Sigmoid colon (tissue), 7 donors: ENCODE data around the gene INF2. TPM values are rescaled to one million over a fixed set of nuclear protein-coding genes. Genes with fewer than 3 reads are reported as not detected.

ENCODE experiments used
- DNase-seq: peaks from one replicate; pipeline ENCODE4 v3.0.0-alpha.2; 2019
- H3K27ac ChIP-seq, 4 donors: fragments of 200-600 bp; sonication (generic); one replicate each; pipeline ENCODE4 v1.5.1; 2016 to 2019; ENCODE audit warnings: mild to moderate bottlenecking in 1 of 4
- H3K27me3 ChIP-seq, 3 donors: fragments of 200-600 bp; sonication (generic); one replicate each; pipeline ENCODE4 v1.5.1; 2019; ENCODE audit warnings: mild to moderate bottlenecking in 1 of 3
- H3K36me3 ChIP-seq, 4 donors: fragments of 200-600 bp; sonication (generic); one replicate each; pipeline ENCODE4 v1.5.1; 2016 to 2019
- H3K4me1 ChIP-seq, 4 donors: fragments of 200-600 bp; sonication (generic); one replicate each; pipeline ENCODE4 v1.5.1; 2017 to 2019
- H3K4me3 ChIP-seq, 4 donors: fragments of 200-600 bp; sonication (generic); one replicate each; pipeline ENCODE4 v1.5.1; 2017 to 2019; ENCODE audit warnings: mild to moderate bottlenecking in 2 of 4, moderate library complexity in 1 of 4
- H3K9me3 ChIP-seq, 4 donors: fragments of 200-600 bp in 3 of 4; sonication (generic) in 3 of 4; one replicate each; pipeline versions ENCODE4 v1.5.1 to v1.6.1; 2013 to 2019
- CTCF ChIP-seq, 4 experiments: fragments of 450-650 bp in 3 of 4; fragments of 200-600 bp in 1 of 4; IDR thresholded peaks; one replicate each; pipeline ENCODE4 v1.5.1; 2016 to 2019; ENCODE audit warnings: antibody characterized with exemption in 4 of 4, mild to moderate bottlenecking in 3 of 4, moderate library complexity in 2 of 4
- EP300 ChIP-seq, 4 donors: sonication (generic); formaldehyde crosslinking; IDR thresholded peaks; one replicate each; pipeline ENCODE4 v1.6.1; 2017; ENCODE audit warnings: antibody characterized with exemption in 4 of 4
- POLR2A ChIP-seq, 2 donors: fragments of 450-650 bp; IDR thresholded peaks; one replicate each; pipeline ENCODE4 v1.6.1; 2016; ENCODE audit warnings: antibody characterized with exemption in 2 of 2, mild to moderate bottlenecking in 2 of 2, moderate library complexity in 2 of 2
- POLR2AphosphoS5 ChIP-seq, 4 donors: sonication (generic); formaldehyde crosslinking; IDR thresholded peaks; one replicate each; pipeline ENCODE4 v1.6.1; 2017; ENCODE audit warnings: antibody characterized with exemption in 4 of 4
- WGBS, 2 donors: extraction: QIAGEN DNeasy Blood & Tissue Kit; methylation state at CpG; one replicate each; pipeline ENCODE4 v1.1.7; 2013; 5-methylcytosine and 5-hydroxymethylcytosine counted together
- intact Hi-C: fragments of 100-400 bp; cut with DNase I; formaldehyde crosslinking; loops from one replicate; pipeline ENCODE4 v1.15.1; 2023
- polyA plus RNA-seq, 3 donors: library from polyadenylated mRNA; stranded (reverse); fragments of 200-250 nt; gene quantifications; one replicate each; pipeline ENCODE4 v1.2.3, GENCODE V29; 2013
- total RNA-seq, 4 donors: library from RNA; depleted of rRNA; stranded (reverse); fragments of >200 nt; gene quantifications; one replicate each; pipeline ENCODE4 v1.1.0, GENCODE V29; 2016
- donor health status: healthy with polysubstance abuse.
- donor health status: Bipolar disorder and iron deficiency.
- donor health status: healthy.

Gene INF2
- total and polyA plus RNA-seq, 7 donors = 26.3 to 169 (median 67.0) TPM

DNA sequence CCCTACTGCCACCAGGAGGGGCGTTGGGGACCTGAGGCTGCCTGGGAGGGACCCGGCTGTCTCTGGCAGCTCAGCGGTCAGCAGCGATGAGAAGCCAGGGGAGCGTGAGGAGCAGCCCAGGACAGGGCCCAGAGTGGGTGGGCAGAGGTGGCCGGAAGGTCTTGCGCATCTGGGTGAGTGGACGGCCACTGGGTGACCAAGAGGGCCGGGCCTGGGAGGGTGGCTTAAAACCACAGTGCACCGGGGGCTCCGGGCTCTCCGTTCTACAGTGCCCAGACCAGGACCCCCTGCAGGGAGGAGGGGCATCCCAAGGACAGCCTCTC, 10.0 kb downstream of the INF2 start:
- TF ChIP-seq POLR2AphosphoS5 (IDR thresholded peaks at IDR 0.05) = no peak
- no peak for TF ChIP-seq POLR2A (IDR thresholded peaks at IDR 0.05)
- no peak for TF ChIP-seq EP300 (IDR thresholded peaks at IDR 0.05)
- no peak for TF ChIP-seq CTCF (IDR thresholded peaks at IDR 0.05)
- Histone ChIP-seq H3K9me3 (no peaks in the 10 kb centered on the region), H3K27me3 (no peaks in the 10 kb centered on the region), H3K27ac (peak overlapping the region; percentile 67 to 90 (median 76)), H3K4me1 (peaks cover 0 to 65% (median 64%) of the 10 kb centered on the region in 4 donors), H3K4me3 (peak overlapping the region in 3 of 4 donors; percentile 6 to 20 (median 19)), H3K36me3 (peaks cover 12 to 38% (median 24%) of the 10 kb centered on the region in 4 donors)
- intact Hi-C loops = no loop called here
- 90 to 93% methylated on average over 12 of the region's 12 CpGs for WGBS, 2 donors
- no peak for DNase-seq

DNA sequence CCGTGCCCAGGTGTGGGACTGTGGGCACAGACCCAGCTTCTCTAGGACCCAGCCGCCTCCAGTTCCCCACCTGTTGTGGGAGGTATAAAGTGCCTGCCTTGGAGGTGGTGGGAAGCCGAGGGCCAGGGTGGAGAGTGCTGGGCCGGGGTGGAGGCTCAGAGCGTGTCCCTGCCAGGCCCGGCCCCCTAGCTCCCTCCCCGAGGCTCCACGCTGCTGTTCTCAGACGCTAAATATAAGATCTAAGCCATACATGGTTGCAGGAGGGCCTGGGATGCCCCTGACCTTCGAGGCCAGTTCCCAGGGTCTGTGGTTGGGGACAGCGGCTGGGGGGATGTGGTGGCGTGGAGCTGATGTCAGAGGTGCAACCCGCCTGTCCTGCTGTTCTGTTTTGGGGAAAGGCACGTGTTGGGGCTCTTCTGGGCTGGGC, 10.8 kb downstream of the INF2 start:
- Histone ChIP-seq H3K36me3 (peaks cover 13 to 45% (median 25%) of the 10 kb centered on the region in 4 donors), H3K27me3 (no peaks in the 10 kb centered on the region), H3K9me3 (no peaks in the 10 kb centered on the region), H3K4me3 (peak overlapping the region in 3 of 4 donors; percentile 9 to 20 (median 19)), H3K27ac (peak overlapping the region; percentile 67 to 90 (median 76)), H3K4me1 (peaks cover 0 to 56% (median 55%) of the 10 kb centered on the region in 4 donors)
- intact Hi-C loops = loop anchor here (10.0 kb wide), 1 partner anchor 1915 kb away; no protein-coding TSS in a partner anchor
- TF ChIP-seq CTCF (IDR thresholded peaks at IDR 0.05) (no peak), POLR2A (IDR thresholded peaks at IDR 0.05) (no peak)
- DNase-seq = no peak
- 77 to 84% methylated on average over 14 of the region's 14 CpGs for WGBS, 2 donors

DNA sequence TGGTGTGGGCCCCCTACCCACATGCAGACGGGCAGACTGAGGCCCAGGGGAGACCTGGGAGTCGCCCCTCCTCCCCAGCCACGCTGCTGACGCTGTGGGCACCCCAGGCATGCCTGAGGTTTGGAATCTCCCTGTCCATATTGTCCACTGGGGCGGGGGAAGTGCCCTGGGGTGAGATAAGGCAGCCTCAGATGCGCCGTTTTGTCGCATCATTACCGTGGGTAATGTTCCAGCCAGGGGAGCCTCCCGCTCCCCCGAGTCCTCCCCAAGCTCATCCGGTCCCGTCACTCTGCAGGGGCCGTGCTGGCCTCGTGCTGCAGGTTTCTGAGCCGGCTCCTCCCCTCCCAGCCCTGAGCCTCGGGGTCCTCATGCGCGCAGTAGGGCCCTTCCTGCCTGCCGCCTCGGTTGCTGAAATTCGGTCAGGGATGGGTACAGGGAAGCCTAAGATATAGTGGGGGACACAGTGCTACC, 11.4 kb downstream of the INF2 start:
- H3K27me3 ChIP-seq = no peaks in the 10 kb centered on the region
- H3K4me1 ChIP-seq = peaks cover 0 to 51% (median 50%) of the 10 kb centered on the region in 4 donors
- peaks cover 13 to 50% (median 27%) of the 10 kb centered on the region in 4 donors for H3K36me3 ChIP-seq
- intact Hi-C loops = loop anchor here (10.0 kb wide), 1 partner anchor 1916 kb away; no protein-coding TSS in a partner anchor
- no peak for DNase-seq
- no peaks in the 10 kb centered on the region for H3K9me3 ChIP-seq
- no peak overlapping the region for H3K4me3 ChIP-seq
- 80 to 88% methylated on average over 22 of the region's 22 CpGs for WGBS, 2 donors
- peak overlapping the region; percentile 31 to 90 (median 76) for H3K27ac ChIP-seq
- TF ChIP-seq EP300 (IDR thresholded peaks at IDR 0.05) (no peak), POLR2AphosphoS5 (IDR thresholded peaks at IDR 0.05) (no peak), POLR2A (IDR thresholded peaks at IDR 0.05) (no peak), CTCF (IDR thresholded peaks at IDR 0.05) (no peak)

- H3K27me3 ChIP-seq = no peaks in the 10 kb centered on the region
- H3K36me3 ChIP-seq = peaks cover 13 to 52% (median 29%) of the 10 kb centered on the region in 4 donors
- no peak overlapping the region for H3K27ac ChIP-seq
- H3K4me3 ChIP-seq = no peak overlapping the region
- WGBS, 2 donors = 93 to 94% methylated on average over 46 of the region's 46 CpGs
- intact Hi-C loops = loop anchor here (10.0 kb wide), 1 partner anchor 1917 kb away; no protein-coding TSS in a partner anchor
- no peaks in the 10 kb centered on the region for H3K9me3 ChIP-seq
- TF ChIP-seq EP300 (IDR thresholded peaks at IDR 0.05) = no peak
- TF ChIP-seq POLR2AphosphoS5 (IDR thresholded peaks at IDR 0.05) = no peak
- TF ChIP-seq POLR2A (IDR thresholded peaks at IDR 0.05) = no peak
- TF ChIP-seq CTCF (IDR thresholded peaks at IDR 0.05) = no peak
- DNase-seq = no peak
- H3K4me1 ChIP-seq = peaks cover 0 to 43% (median 42%) of the 10 kb centered on the region in 4 donors
Observed at GRCh38 chr14:104701383-104702076, 12.1 kb downstream of the INF2 start.
